GM18499 (cell line): ENCODE data around the gene ZNF740.
"Not testable (repeated sequence)": the region's sequence is repeated elsewhere in the genome, so short reads cannot be mapped to it uniquely, and the experiment has no call there.

Source experiments
- ATAC-seq: cut with Tn5 transposase; IDR thresholded peaks from one replicate; pipeline ENCODE4 v1.9.1; 2021; ENCODE audit warnings: moderate number of reproducible peaks; ENCODE audit not compliant: insufficient read depth, unreplicated experiment

Gene ZNF740

GRCh38 chr12:53172352-53172751 lies 8.2 kb upstream of the ZNF740 start:
- no peak for ATAC-seq

- no peak for ATAC-seq
Measured at GRCh38 chr12:53173085-53173715, 7.3 kb upstream of the ZNF740 start.

- ATAC-seq: no peak
Measured at GRCh38 chr12:53174881-53175491, 5.5 kb upstream of the ZNF740 start.

- ATAC-seq: no peak
Measured at GRCh38 chr12:53176750-53177149, 3.8 kb upstream of the ZNF740 start.

- ATAC-seq: not testable (repeated sequence)
Measured at GRCh38 chr12:53177447-53177846, 3.1 kb upstream of the ZNF740 start.

GRCh38 chr12:53178803-53179202 lies 1.7 kb upstream of the ZNF740 start:
- not testable (repeated sequence) for ATAC-seq

GRCh38 chr12:53179687-53180219 lies 769 bp upstream of the ZNF740 start:
- ATAC-seq: peak; percentile 7

- peak; percentile 13 for ATAC-seq
Measured at GRCh38 chr12:53180931-53181645, 566 bp downstream of the ZNF740 start.

GRCh38 chr12:53181935-53182334 lies 1.4 kb downstream of the ZNF740 start:
- no peak for ATAC-seq

DNA sequence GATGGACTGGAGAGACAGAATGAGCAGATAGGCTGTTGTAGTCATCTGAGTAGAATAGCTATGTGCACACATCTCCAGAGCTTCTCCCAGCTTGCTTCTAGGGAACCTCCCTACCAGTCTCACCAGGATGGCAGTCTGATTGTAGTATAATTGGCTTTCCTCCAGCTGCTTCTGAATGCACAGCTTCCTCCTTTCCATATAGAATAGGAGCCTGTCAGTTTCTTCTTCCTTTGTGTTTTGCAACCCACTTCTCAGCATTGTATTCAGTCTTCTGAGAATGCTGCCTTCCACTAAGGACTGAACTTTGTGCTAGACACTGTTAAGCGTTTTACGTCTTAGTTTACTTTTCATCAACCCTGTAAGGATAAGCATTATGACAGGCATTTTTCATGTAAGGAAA lies 2.4 kb downstream of the ZNF740 start:
- ATAC-seq: no peak

- ATAC-seq: no peak
Measured at GRCh38 chr12:53184828-53185227, 4.3 kb downstream of the ZNF740 start.

GRCh38 chr12:53185582-53186153 lies 5.1 kb downstream of the ZNF740 start:
- no peak for ATAC-seq

DNA sequence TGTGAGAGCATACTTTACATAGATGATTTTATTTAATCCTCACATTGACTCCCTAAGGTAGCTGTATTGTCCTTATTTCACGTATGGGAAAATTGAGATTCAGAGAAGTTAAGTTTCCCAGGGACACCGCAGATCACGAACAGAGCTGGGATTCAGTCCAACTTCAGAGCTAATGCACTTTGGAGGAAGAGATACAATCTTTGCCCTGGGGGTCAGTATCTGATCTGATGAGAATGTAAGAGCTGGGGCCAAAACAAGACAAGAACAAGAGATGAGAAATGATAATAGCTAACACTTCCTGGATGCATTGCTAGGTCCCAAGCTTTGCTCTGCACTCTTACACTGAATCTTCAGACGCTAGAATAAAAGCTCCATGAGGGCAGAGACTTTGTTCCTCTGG lies 6.2 kb downstream of the ZNF740 start:
- no peak for ATAC-seq

DNA sequence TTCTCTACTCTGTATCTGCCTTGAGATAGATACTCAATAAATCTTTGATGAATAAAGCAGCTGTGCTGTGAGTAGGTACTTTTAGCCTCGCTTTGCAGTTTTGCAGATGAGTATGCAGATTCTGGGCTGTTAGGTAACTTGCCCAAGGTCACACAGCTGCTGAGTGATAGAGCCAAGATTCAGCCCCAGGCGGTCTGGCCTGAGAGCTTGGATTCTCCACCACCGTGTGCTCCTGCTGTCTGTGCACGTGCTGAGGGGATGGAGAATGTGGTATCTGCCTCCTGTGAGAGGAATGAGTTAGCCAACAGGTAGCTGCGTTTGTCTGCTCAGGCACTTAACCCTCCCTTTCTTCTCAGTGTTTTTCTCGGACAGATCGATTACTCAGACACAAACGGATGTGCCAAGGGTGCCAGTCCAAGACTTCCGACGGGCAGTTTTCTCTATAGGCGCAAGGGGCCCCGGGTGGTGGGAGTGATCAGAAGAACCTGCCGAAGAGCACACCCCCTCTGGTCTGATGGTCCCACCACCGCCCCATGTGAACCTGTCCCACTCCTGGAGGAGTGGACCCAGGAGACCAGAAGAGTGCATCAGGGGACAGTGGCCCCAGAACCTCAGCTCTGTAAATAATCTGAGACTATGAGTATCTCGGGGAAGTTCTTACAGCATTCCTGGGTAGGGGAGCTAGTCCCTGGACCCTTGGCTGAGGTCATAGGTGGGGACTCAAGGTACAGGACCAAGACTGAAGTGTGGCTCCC lies 6.8 kb downstream of the ZNF740 start:
- no peak for ATAC-seq

DNA sequence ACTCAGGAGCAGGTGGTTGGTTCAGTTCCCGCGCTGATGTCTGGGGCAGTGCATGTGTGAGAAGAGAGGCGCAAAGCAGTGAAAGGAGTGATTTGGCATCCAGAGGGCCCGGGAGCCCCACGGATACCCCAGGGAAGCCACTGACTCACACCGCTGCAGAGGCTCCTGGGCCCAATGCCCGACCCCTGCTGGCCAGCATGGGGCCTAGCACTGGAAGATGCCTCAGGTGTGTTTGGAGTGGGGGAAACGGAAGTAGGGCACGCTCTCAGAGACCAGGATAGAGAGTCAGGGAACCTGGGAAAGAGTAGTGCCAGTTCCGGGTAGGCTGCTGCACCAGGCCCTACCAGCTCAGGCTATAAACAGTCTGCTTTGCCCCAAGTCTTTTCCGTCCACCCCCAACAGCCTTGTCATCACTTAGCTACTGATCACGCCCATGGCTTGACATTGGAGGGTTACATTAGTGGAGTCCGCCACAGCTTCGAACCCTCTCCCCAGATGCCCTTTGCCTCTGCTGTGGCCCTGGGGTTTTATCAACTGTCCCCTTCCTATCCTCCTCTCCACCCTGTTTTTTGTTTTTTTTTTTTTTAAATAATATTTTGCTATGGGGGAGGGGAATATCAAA lies 9.7 kb downstream of the ZNF740 start:
- no peak for ATAC-seq

GRCh38 chr12:53191096-53191884 lies 10.8 kb downstream of the ZNF740 start:
- ATAC-seq: no peak

GRCh38 chr12:53191885-53192530 lies 11.5 kb downstream of the ZNF740 start:
- ATAC-seq: no peak

- ATAC-seq: no peak
Measured at GRCh38 chr12:53192531-53193021, 12.1 kb downstream of the ZNF740 start.
